ENCODE measurements around the gene CALCOCO2. TPM values are rescaled to one million over a fixed set of nuclear protein-coding genes. Genes with fewer than 3 reads are reported as not detected.

The CALCOCO2 gene
- total and polyA plus RNA-seq, 2 of the 13 experiments (the other 11 are each of a cell fraction or from before 2014, with no cell fraction given): 72.9 to 111 TPM

GRCh38 chr17:48840441-48840840 is 9.6 kb downstream of the CALCOCO2 start (continued):
- TF ChIP-seq ZNF597 (CRISPR knock-in tag; IDR thresholded peaks at IDR 0.05): no peak
- TF ChIP-seq ARNT (IDR thresholded peaks at IDR 0.05): no peak
- no peak for TF ChIP-seq GATAD2A (CRISPR knock-in tag; IDR thresholded peaks at IDR 0.05)
- no peak for TF ChIP-seq AHDC1 (CRISPR knock-in tag; IDR thresholded peaks at IDR 0.05; ENCODE audit: borderline replicate concordance)
- TF ChIP-seq LBX2 (CRISPR knock-in tag; IDR thresholded peaks at IDR 0.05; ENCODE audit: borderline replicate concordance): no peak
- no peak for TF ChIP-seq FOXK1 (CRISPR knock-in tag; IDR thresholded peaks at IDR 0.05; ENCODE audit: borderline replicate concordance, low read depth)
- no peak for TF ChIP-seq SUZ12 (IDR thresholded peaks at IDR 0.05; ENCODE audit: low read depth, low read length)
- no peak for TF ChIP-seq HDAC1 (CRISPR knock-in tag; IDR thresholded peaks at IDR 0.05)
- no peak for TF ChIP-seq ZNF335 (CRISPR knock-in tag; IDR thresholded peaks at IDR 0.05)
